Ovary (tissue), 9 donors: ENCODE measurements around the gene CTR9. TPM values are rescaled to one million over a fixed set of nuclear protein-coding genes. Genes with fewer than 3 reads are reported as not detected.

Experiments
- DNase-seq, 5 donors: peaks; one replicate each; pipeline ENCODE4 v3.0.0-alpha.2; 2019 to 2020
- H3K27ac ChIP-seq, 2 donors: fragments of 200-600 bp; one replicate each; pipeline versions ENCODE4 v1.5.1 to v1.8.0; 2019 to 2022
- H3K27me3 ChIP-seq: fragments of 200-600 bp; one replicate; pipeline ENCODE4 v1.8.0; 2022
- H3K36me3 ChIP-seq: fragments of 200-600 bp; sonication (generic); one replicate; pipeline ENCODE4 v1.5.1; 2019
- H3K4me1 ChIP-seq: one replicate; pipeline ENCODE4 v1.8.1; 2013; ENCODE audit warnings: mild to moderate bottlenecking, moderate library complexity; ENCODE audit not compliant: insufficient read depth
- H3K4me3 ChIP-seq: fragments of 200-600 bp; sonication (generic); one replicate; pipeline ENCODE4 v1.5.1; 2017
- H3K9me3 ChIP-seq, 2 donors: fragments of 200-600 bp in 1 of 2; sonication (generic) in 1 of 2; one replicate each; pipeline versions ENCODE4 v1.5.1 to v1.8.1; 2013 to 2019; ENCODE audit warnings: mild to moderate bottlenecking in 1 of 2, moderate library complexity in 1 of 2
- EP300 ChIP-seq: sonication (generic); formaldehyde crosslinking; IDR thresholded peaks from one replicate; pipeline ENCODE4 v1.6.1; 2017; ENCODE audit warnings: antibody characterized with exemption
- POLR2A ChIP-seq: fragments of 450-650 bp; IDR thresholded peaks from one replicate; pipeline ENCODE4 v1.6.1; 2017; ENCODE audit warnings: antibody characterized with exemption, mild to moderate bottlenecking, moderate library complexity
- WGBS, 3 donors: extraction: QIAGEN DNeasy Blood & Tissue Kit in 1 of 3; methylation state at CpG; one replicate each; pipeline versions ENCODE4 v1.1.5 to v1.1.7; 2013 to 2017; 5-methylcytosine and 5-hydroxymethylcytosine counted together
- intact Hi-C, 4 donors: fragments of 100-400 bp; cut with DNase I; formaldehyde crosslinking; loops; one replicate each; pipeline versions ENCODE4 v1.11.0 to v1.15.1; 2022 to 2023
- polyA plus RNA-seq, 2 donors: library from polyadenylated mRNA; stranded (reverse); fragments of 200-250 nt in 1 of 2; fragments of 350-450 nt in 1 of 2; fragmentation: Illumina TruSeq in 1 of 2; extraction: RNeasy Lipid Tissue Mini Kit (QIAGEN cat#74804) in 1 of 2; gene quantifications; one replicate each; pipeline ENCODE4 v1.2.3, GENCODE V29; 2013 to 2014
- total RNA-seq, 7 donors: library from RNA; depleted of rRNA in 2 of 7; stranded (reverse); fragments of >200 nt in 2 of 7; fragmentation: NEBNext Ultra II Directional in 3 of 7; extraction: Animal tissue kit (Norgen Biotek cat#: 25700) in 3 of 7; gene quantifications; one replicate each; pipeline versions ENCODE4 v1.1.0 to v1.2.4, GENCODE V29; 2016 to 2023
- TF ChIP-seq, protein P1 (sequence below), 3 donors: fragments of 450-650 bp in 2 of 3; fragments of 200-600 bp in 1 of 3; IDR thresholded peaks; one replicate each; pipeline versions ENCODE4 v1.5.1 to v1.8.0; 2016 to 2022; ENCODE audit warnings: antibody characterized with exemption in 3 of 3, mild to moderate bottlenecking in 1 of 3
- donor health status: DM: no; HTN: no; CAD: no; lungs with moderate emphysema.
- donor health status: DM: no; HTN: no; CAD: no.
- donor health status: Bipolar disorder and iron deficiency.
- donor health status: DM: yes; HTN: yes; CAD: no.
- donor health status: DM: no; HTN: no; CAD: no.
- donor health status: DM: yes; HTN: yes; CAD: no.

The CTR9 gene
- total and polyA plus RNA-seq, 9 donors: 18.0 to 40.6 (median 32.1) TPM

DNA sequence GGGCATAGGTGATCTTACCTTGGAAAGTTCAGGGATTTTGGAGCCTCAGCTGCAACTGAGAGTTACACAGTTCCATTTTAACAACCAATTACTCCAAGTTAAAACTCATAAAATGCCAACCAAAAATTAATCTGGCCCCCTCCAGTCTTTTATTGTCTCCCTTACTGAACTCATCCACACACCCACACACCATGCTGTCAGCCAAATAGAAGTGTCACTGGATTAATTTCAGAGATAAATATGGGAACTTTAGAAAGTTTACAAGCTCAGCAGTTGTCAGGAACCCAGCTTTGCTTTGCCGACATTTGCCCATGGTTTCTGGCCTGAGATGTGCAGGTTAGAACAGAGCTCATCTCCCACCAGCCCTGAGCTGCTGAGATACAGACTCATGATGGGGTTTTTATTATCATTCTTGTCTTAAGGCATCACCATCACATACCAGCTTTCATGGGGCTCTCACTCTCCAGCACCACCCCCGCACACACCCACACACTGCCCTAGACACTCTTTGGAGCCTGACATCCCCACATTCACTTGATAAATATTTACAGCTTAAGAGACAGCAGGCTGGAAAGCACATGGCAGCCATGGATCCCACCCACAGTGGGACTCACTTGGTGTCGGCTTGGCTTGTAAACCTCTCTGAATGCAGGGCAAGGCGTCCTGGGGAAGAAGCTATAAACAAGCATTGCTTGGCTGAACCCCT lies 23.7 kb upstream of the CTR9 start:
- Histone ChIP-seq H3K36me3 (no peaks in the 10 kb centered on the region), H3K4me1 (peaks cover 3% of the 10 kb centered on the region), H3K9me3 (no peaks in the 10 kb centered on the region), H3K27me3 (no peaks in the 10 kb centered on the region), H3K27ac (no peak overlapping the region), H3K4me3 (no peak overlapping the region)
- TF ChIP-seq EP300 (no peak), POLR2A (no peak)
- TF ChIP-seq, protein P1, sequence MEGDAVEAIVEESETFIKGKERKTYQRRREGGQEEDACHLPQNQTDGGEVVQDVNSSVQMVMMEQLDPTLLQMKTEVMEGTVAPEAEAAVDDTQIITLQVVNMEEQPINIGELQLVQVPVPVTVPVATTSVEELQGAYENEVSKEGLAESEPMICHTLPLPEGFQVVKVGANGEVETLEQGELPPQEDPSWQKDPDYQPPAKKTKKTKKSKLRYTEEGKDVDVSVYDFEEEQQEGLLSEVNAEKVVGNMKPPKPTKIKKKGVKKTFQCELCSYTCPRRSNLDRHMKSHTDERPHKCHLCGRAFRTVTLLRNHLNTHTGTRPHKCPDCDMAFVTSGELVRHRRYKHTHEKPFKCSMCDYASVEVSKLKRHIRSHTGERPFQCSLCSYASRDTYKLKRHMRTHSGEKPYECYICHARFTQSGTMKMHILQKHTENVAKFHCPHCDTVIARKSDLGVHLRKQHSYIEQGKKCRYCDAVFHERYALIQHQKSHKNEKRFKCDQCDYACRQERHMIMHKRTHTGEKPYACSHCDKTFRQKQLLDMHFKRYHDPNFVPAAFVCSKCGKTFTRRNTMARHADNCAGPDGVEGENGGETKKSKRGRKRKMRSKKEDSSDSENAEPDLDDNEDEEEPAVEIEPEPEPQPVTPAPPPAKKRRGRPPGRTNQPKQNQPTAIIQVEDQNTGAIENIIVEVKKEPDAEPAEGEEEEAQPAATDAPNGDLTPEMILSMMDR (IDR thresholded peaks at IDR 0.05): no peak
- no peak for DNase-seq
- WGBS, 3 donors: 29 to 38% (median 33%) methylated on average over 4 of the region's 4 CpGs
- intact Hi-C loops: loop anchor here in 1 of 4 donors (5.0 kb wide), 1 partner anchor 35 kb away; the partner anchor contains the start of gene IRAG1

DNA sequence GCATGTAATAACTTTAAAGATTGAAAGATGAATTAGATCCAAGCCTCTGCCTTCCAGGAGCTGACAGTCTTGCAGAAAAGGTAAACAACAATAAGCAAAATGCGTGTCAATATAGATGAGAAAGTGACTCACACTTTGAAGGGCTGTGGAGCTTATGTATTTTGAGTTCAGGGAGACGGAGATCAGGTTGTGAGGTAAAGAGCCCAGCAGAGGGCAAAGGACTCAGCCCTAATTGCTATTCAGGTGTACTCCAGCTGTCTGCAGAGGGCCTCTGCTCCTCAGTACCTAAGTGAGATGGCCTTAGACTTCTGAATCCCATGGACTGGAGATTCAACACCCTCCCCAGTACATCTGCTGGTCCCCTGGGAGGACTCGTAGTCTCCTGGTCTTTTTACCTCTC lies 22.9 kb upstream of the CTR9 start:
- Histone ChIP-seq H3K4me3 (no peak overlapping the region), H3K9me3 (no peaks in the 10 kb centered on the region), H3K27ac (no peak overlapping the region), H3K36me3 (no peaks in the 10 kb centered on the region), H3K4me1 (peaks cover 3% of the 10 kb centered on the region), H3K27me3 (no peaks in the 10 kb centered on the region)
- WGBS, 3 donors: 92 to 97% (median 92%) methylated on average over 3 of the region's 3 CpGs
- TF ChIP-seq POLR2A (no peak), EP300 (no peak)
- TF ChIP-seq, protein P1 (IDR thresholded peaks at IDR 0.05): no peak
- intact Hi-C loops: loop anchor here in 1 of 4 donors (5.0 kb wide), 1 partner anchor 36 kb away; the partner anchor contains the start of gene IRAG1
- DNase-seq: no peak

DNA sequence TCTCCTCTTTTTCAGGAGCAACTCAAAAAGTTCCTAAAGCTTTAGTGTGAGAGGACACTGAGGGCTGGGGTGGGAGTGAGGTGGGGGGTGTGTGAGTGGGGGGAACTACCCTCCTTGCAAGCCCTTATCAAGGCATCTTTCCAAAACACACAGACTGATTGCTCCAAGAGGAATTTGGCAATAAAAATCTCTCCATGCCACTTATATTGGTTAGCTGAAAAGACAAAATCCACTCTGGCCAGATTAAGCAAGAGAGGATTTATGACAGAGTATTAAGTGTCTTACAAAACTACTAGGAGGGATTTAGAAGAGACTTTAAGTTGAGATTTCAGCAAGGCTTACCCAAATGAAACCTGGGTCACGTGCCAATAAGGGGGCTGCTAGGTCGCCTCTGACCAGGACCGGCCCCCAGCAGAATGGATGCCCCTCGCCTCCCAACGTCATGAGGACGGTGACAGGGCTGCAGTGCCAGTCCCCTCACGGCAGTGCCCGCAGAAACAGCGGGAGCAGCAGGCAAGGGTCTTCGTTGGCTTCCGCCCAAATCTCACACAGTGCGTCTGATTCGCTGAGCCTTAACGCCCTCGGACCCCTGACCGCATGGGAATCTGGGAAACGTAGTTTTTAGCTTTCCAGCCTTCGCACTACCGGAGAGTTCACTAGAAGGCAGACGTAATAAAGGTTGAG lies 22.1 kb upstream of the CTR9 start:
- Histone ChIP-seq H3K36me3 (no peaks in the 10 kb centered on the region), H3K4me3 (no peak overlapping the region), H3K27me3 (no peaks in the 10 kb centered on the region), H3K27ac (no peak overlapping the region), H3K4me1 (peaks cover 3% of the 10 kb centered on the region), H3K9me3 (no peaks in the 10 kb centered on the region)
- whole genome bisulfite sequencing, 3 donors: 56 to 69% (median 63%) methylated on average over 20 of the region's 20 CpGs
- TF ChIP-seq EP300: no peak
- TF ChIP-seq, protein P1 (IDR thresholded peaks at IDR 0.05): no peak
- no peak for TF ChIP-seq POLR2A
- no peak for DNase-seq
- intact Hi-C loops: loop anchor here in 1 of 4 donors (5.0 kb wide), 1 partner anchor 37 kb away; the partner anchor contains the start of gene IRAG1

DNA sequence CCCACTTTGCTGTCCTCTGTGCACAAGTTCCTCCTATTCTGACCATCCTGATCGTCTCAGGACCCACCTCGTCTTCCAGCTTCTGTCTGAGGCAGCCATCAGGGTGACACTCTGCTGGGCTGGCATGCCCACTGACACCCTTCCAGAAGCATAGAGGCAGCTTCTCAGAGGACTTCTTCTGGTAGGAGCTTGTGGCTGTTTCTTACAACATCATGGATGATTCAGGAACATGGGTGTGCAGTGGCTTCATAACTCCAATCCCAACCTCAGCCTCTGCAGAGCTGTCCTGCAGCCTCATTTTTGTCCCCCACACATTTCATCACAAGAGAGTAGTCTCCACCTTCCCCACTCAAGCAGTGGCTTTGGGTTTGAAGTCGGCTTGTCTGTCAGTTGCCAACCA lies 20.9 kb upstream of the CTR9 start:
- intact Hi-C loops: loop anchor here in 2 of 4 donors (10.0 kb wide), 5 partner anchors 105 to 975 kb away; partner anchors contain the start of gene LYVE1 (in 1 of the 2)
- Histone ChIP-seq H3K36me3 (no peaks in the 10 kb centered on the region), H3K4me3 (no peak overlapping the region), H3K4me1 (peaks cover 3% of the 10 kb centered on the region), H3K27ac (no peak overlapping the region), H3K27me3 (no peaks in the 10 kb centered on the region), H3K9me3 (no peaks in the 10 kb centered on the region)
- TF ChIP-seq EP300 (no peak), POLR2A (no peak)
- TF ChIP-seq, protein P1 (IDR thresholded peaks at IDR 0.05): no peak
- 91 to 96% (median 93%) methylated on average over 3 of the region's 3 CpGs for whole genome bisulfite sequencing, 3 donors
- DNase-seq: no peak
